NCI-H2107 treated with DMSO at 0.1 percent for 48 hours (cell line): ENCODE data around the gene IFITM1.
A peak's percentile ranks its signal among the peaks of the same experiment; 100 is the strongest.

Experiments
- DNase-seq: peaks from one replicate; lab custom pipeline; 2025; ENCODE audit not compliant: unreplicated experiment; lab: John Stamatoyannopoulos, UW

IFITM1 gene

GRCh38 chr11:293852-294661, 19.8 kb upstream of the IFITM1 start:
- no peak for DNase-seq

DNA sequence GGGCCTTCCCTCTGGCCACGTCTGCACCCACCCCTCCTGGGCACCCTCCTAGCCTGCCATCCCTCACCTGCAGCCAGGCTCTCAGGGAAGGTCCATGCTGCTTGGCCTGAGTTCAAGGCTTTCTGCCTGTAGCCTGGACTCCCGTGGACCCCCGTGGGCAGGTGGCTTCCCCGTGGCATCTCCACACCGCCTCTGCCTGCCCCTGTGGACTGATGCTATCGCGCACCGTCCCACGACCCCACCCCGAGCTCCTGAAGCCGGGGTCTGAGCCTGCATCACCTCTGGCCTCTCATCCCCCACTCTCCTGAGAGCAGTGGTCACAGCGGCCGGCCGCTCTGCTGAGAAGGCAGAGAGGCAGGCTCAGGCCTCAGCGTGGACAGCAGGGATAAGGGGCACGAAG, 19.1 kb upstream of the IFITM1 start:
- DNase-seq, result no peak

GRCh38 chr11:295351-296170, 18.3 kb upstream of the IFITM1 start:
- no peak for DNase-seq

DNA sequence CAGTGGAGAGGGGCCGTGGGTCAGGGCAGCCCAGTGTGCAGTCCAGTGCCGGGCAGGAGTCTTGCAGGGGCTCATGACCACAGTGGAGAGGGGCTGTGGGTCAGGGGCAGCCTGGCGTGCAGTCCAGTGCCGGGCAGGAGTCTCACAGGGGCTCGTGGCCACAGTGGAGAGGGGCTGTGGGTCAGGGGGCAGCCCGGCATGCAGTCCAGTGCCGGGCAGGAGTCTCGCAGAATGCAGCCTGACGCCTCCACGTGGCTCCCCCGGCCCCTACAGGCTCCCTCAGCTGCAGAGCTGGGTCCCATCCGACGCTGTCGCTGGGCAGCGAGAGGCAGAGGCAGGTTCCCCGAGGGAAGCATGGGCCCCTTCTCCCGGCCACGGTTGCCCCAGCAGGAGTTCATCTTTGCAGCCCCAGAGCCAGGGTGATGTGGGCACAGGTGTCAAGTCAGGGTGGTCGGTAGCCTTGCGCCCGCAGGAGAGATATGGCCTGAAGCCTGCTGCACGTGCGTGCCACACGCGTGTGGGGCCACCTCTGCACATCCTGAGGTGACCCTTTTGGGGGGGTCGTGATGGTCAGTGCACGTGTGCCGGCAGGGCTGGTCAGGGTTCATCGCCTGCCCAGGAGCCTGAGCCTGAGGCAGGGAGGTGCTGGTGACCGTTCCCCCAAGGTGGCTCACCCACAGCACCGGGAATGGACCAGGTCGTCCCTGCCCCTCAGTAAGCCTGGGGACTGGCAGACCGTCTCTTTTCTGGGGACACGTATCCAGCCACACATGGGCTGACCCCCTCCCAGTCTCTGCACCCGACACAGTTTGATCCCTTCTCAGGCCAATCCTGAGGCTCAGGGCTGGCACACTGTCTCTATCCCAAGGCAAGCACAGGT, 17.4 kb upstream of the IFITM1 start:
- DNase-seq, result no peak

- no peak for DNase-seq
Measured at GRCh38 chr11:297051-297585, 16.7 kb upstream of the IFITM1 start.

- DNase-seq, result no peak
Measured at GRCh38 chr11:297586-298405, 16.0 kb upstream of the IFITM1 start.

DNA sequence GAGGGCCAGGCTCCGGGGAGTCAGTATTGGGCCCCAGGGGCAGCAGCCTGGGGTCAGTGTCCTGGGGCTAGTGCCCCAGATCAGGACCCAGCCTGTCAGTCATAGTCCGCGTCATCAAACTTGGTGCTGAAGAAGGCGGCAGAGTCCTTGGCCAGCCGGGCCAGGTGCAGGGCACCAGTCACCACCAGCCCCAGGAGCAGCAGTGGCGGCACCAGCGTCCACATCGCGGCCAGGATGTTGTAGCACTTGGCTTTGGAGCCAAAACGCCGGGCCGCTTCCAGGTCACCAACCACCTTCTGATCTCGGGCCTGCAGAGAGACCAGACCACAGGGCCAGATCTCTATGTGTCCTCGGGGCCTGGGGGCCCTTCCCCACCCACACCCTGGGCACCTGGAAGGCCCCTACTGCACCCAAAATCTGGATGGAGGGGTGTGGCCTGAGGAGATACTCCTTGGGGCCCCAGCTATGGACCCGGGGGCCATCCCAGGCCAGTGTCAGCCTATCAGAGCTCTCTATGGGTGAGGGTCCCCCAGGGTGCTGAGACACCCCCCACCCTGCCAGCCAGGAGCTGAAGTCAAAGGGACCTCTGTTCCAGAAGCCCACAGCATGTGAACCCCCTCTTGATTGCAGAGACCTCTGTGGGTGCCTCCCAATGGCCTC, 15.3 kb upstream of the IFITM1 start:
- DNase-seq, result no peak

DNA sequence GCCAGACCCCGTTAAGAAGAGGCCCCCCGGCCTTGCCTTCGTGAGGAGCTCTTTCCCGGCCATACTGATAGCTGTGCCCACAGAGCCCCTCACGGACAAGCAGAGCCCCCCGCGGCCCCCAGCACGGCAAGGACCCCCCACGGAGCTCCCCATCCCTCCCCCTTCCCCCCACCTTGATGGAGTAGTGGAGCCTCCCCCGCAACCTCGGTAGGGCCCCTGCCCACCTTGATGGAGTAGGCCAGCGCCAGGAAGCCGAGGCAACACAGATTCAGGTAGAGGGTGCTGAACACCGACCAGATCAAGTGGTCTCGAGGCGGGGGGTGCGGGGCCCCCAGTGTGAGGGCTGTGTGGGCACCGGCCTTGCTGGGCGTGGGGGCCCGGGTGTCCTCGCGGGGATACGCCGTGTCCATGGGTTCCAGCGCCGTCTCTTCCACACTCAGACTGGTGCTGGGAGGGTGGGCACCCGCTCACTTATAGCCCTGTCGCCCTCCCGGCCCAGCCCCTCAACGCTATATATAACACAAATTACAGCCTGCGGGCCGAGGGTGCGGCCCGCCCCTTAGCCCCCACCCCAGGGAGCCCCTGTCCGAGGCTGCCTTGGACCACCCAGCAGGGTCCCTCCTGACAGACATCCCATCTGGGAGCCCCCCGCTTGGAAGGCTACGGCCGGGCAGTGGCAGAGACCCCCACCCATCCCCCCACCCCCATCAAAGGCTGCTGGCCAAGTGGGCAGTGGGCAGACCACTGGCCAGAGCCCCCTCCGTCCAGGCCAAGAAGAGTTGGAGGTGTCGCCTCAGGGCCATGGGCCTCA, 14.6 kb upstream of the IFITM1 start, which contains the start of gene IFITM5:
IFITM5 (minus strand) TSS at position 446 of the 811 bp plus-strand sequence; CDS start at position 410, 36 bp downstream.
- no peak for DNase-seq

DNA sequence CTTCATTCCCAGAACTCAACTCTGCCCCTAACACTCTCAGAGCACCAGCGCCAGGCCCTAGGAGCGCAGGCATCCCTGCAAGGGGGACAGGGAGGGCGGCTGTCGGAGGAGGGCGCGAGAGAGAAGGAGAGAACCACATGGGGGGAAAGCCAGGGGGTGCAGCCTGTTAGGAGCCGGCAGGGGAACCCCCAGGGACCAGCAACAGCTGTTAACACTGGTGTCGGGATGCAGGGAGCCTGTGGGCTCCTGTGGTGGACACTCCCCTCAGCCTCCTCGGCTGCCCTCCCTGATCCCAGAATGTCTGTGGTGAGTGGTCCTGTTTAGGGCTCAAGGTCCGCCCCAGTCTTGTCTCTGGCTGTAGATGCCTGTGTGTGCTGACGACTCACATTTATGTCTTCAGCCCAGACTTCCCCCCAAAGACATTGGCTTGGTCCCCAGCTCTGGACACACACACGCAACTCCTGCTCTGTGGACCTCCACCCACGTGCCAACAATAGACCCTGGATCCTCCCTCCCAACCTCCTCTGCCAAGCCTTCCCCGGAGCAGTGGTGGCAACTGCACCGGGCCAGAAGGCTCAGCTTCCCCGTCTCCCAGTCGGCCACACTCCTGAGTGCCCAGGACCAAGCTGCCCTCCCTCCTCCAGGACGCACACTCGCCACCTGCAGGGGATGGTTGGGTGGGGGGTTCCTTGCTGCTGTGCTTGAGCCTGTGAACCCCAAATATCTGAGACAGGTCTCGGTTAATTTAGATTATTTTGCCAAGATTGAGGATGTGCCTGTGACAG, 13.7 kb upstream of the IFITM1 start:
- DNase-seq, result no peak

DNA sequence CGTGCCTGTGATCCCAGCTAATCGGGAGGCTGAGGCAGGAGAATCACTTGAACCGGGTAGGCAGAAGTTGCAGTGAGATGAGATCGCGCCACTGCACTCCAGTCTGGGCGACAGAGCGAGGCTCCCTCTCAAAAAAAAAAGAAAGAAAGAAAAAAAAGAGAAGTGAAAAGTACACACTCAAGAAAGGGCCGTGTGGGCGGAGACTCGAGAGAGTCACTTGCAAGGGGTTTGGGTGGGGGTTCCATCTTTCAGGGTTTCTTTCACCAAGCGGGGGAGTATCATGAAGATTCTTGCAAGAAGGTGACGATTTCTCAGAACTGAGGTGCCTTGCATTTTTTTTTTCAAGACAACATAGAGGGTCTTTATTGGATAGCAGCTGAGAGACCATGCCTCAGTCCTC, 10.5 kb upstream of the IFITM1 start:
- DNase-seq, result no peak

- no peak for DNase-seq
Measured at GRCh38 chr11:304061-304506, 9.8 kb upstream of the IFITM1 start.

DNA sequence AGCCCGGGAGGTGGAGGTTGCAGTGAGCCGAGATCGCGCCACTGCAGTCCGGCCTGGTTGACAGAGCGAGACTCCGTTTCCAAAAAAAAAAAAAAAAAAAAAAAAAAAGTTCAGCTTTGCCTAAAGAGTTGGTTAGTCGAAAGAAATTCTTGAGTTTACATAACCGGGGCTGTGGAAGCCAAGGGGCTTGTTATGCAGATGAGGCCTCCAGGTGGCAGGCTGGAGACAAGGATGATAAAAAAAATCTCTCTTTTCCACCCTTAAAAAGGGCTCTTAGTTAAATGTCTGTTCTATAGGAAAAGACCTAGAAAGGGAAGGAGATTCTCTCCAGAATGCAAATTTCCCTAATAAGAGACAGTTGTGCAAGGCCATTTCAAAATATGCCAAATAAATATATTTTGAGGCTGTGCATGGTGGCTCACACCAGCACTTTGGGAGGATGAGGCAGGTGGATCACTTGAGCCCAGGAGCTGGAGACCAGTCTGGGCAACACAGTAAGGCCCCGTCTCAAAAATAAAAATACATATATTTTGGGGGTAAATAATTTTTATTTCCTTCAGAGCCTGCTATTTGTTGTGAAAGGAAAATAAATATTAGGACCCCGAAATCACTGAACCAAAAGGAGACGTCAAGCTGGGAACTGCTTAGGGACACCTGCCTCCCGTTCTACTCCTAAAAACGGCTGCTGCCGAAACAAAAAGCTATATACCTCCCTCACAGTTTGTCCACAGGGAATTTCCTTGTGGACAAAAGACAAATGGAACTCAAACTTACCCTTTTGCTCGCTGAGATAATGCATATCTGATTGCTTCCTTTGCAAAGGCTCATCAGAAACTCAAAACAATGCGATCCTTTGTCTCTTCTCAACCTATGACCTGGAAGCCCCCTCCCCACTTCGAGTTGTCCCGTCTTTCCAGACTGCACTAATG, 8.7 kb upstream of the IFITM1 start:
- peak; percentile 38 for DNase-seq

GRCh38 chr11:305844-306211, 8.0 kb upstream of the IFITM1 start:
- DNase-seq, result no peak

- no peak for DNase-seq
Measured at GRCh38 chr11:306645-307371, 7.0 kb upstream of the IFITM1 start.

GRCh38 chr11:307766-308708, 5.8 kb upstream of the IFITM1 start, which contains the start of gene IFITM2:
IFITM2 (plus strand) TSS chr11:307816; CDS start chr11:308193, 377 bp downstream.
- DNase-seq, result peak; percentile 24
